A549 (cell line): ENCODE data around the gene SHISA6.

Experiments
- CEBPB ChIP-seq, 2 experiments: fragments of >200 bp in 1 of 2; sonication (Bioruptor Twin) in 1 of 2; formaldehyde crosslinking in 1 of 2; IDR thresholded peaks; 2 replicates each; pipeline ENCODE4 v1.6.1; 2012 to 2016
- EP300 ChIP-seq, 2 experiments: fragments of >200 bp; sonication (Bioruptor Twin); formaldehyde crosslinking; IDR thresholded peaks; 2 replicates in 1 of 2; 3 replicates in 1 of 2; pipeline ENCODE4 v1.6.1; 2016 to 2017
- HOXA7 ChIP-seq: fragments of 250-450 bp; sonication (Bioruptor Pico); IDR thresholded peaks from 2 replicates; pipeline ENCODE4 v1.5.0; 2020; ENCODE audit warnings: mild to moderate bottlenecking, moderate library complexity
- JUN ChIP-seq, 2 experiments: fragments of >200 bp; sonication (Bioruptor Twin); formaldehyde crosslinking; IDR thresholded peaks; 2 replicates in 1 of 2; 3 replicates in 1 of 2; pipeline ENCODE4 v1.6.1; 2016 to 2017
- JUNB ChIP-seq: fragments of >200 bp; sonication (Bioruptor Twin); formaldehyde crosslinking; IDR thresholded peaks from 2 replicates; pipeline ENCODE4 v1.6.1; 2016
- KDM5A ChIP-seq: fragments of 200-600 bp; sonication (generic); IDR thresholded peaks from 2 replicates; pipeline ENCODE4 v1.6.1; 2016; ENCODE audit warnings: antibody characterized with exemption, mild to moderate bottlenecking
- MAZ ChIP-seq: fragments of 150-350 bp; IDR thresholded peaks from 2 replicates; pipeline ENCODE4 v1.6.1; 2014; ENCODE audit warnings: antibody characterized with exemption, low read depth, low read length, borderline replicate concordance
- POLR2A ChIP-seq: IDR thresholded peaks from 2 replicates; pipeline ENCODE4 v1.6.1; 2012; ENCODE audit warnings: mild to moderate bottlenecking, low read length
- RNF2 ChIP-seq: fragments of 200-600 bp; sonication (generic); IDR thresholded peaks from 2 replicates; pipeline ENCODE4 v1.6.1; 2016; ENCODE audit warnings: low read depth, mild to moderate bottlenecking, antibody characterized with exemption, moderate library complexity, borderline replicate concordance
- USF2 ChIP-seq: fragments of 450-650 bp; IDR thresholded peaks from 2 replicates; pipeline ENCODE4 v1.6.1; 2014; ENCODE audit warnings: antibody characterized with exemption
- ZNF302 ChIP-seq: fragments of 250-450 bp; sonication (Bioruptor Pico); IDR thresholded peaks from 2 replicates; pipeline ENCODE4 v1.9.0; 2021; ENCODE audit warnings: inconsistent platforms, mild to moderate bottlenecking, moderate library complexity
- TF ChIP-seq, protein P1 (sequence below): fragments of >200 bp; sonication (Bioruptor Twin); formaldehyde crosslinking; IDR thresholded peaks from 3 replicates; pipeline ENCODE4 v1.5.1; 2016
- TF ChIP-seq, protein P2 (sequence below): IDR thresholded peaks from 2 replicates; pipeline ENCODE4 v1.6.1; 2012

DNA sequence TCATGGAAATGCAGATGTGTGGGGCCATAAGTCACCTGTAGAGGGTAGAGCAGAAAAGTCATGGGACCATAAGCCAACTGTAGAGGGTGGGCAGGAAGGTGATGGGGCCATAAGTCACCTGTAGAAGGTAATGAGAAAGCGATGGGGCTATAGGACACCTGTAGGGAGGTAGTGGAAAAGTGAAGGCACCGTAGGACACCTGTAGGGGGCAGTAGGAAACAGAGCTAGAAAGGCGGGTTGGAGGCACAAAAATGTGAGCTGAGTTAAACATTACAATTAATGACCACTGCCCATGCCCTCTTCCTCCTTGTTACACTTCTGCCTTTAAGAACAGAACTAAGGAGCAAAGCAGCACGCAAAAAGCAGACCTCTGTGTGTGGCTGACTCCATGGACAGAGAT lies 150.1 kb downstream of the SHISA6 start:
- TF ChIP-seq, protein P1, sequence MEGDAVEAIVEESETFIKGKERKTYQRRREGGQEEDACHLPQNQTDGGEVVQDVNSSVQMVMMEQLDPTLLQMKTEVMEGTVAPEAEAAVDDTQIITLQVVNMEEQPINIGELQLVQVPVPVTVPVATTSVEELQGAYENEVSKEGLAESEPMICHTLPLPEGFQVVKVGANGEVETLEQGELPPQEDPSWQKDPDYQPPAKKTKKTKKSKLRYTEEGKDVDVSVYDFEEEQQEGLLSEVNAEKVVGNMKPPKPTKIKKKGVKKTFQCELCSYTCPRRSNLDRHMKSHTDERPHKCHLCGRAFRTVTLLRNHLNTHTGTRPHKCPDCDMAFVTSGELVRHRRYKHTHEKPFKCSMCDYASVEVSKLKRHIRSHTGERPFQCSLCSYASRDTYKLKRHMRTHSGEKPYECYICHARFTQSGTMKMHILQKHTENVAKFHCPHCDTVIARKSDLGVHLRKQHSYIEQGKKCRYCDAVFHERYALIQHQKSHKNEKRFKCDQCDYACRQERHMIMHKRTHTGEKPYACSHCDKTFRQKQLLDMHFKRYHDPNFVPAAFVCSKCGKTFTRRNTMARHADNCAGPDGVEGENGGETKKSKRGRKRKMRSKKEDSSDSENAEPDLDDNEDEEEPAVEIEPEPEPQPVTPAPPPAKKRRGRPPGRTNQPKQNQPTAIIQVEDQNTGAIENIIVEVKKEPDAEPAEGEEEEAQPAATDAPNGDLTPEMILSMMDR: no peak
- TF ChIP-seq KDM5A: no peak
- TF ChIP-seq USF2: no peak
- TF ChIP-seq EP300 (IDR thresholded peaks at IDR 0.05): no peak
- no peak for TF ChIP-seq ZNF302 (CRISPR knock-in tag)
- TF ChIP-seq POLR2A: no peak
- TF ChIP-seq, protein P2, sequence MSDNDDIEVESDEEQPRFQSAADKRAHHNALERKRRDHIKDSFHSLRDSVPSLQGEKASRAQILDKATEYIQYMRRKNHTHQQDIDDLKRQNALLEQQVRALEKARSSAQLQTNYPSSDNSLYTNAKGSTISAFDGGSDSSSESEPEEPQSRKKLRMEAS: no peak
- no peak for TF ChIP-seq CEBPB (IDR thresholded peaks at IDR 0.05)
- TF ChIP-seq JUNB: no peak
- no peak for TF ChIP-seq RNF2
- no peak for TF ChIP-seq MAZ
- no peak for TF ChIP-seq JUN (IDR thresholded peaks at IDR 0.05)
- TF ChIP-seq HOXA7: no peak
